ENCODE results near the gene TNS4. TPM values are rescaled to one million over a fixed set of nuclear protein-coding genes. Genes with fewer than 3 reads are reported as not detected.

The TNS4 gene
- total RNA-seq, 1 experiment from 2014 or later: 0.40 TPM

DNA sequence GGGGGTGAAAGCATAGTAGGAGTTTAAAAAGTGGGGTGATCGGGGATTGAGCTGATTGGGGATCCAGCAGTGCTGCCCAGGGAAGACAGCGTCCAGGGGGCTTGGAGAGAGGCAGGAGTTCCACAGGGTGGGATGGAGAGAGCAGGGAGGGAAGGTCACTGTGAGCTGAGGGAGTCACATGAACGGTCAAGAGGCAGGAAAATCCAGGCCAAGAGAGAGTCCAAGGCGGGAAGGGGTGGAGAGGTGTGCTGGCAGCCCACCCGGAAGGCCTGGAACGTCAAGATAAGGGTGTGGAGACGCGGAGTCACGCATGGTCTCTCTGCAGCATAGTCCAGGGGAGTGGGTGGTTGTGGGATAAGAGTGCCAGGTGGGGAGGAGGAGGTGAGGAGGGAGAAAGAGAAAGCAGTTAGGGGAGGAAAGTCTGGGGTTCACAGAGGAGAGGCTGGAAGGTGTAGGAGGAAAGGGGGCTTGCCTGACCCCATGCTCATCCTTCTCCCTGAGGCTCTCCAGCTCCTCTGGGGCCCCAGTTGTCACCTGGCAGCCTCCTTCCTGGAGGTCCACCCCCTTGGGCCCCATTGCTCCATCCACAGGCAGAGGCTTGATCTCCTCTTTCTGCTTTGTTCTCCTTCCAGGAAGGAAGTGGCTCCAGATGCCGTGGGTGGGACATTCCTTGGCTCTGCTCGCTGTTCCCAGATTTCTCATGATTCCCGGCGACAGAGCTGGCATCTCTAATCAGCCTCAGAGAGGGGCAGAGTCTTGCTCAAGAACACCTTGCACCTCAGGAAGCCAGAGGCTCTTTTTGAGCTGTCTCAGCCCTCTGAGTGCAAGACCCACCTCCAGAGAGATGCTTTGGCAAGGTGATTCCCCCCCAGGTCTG lies 35.1 kb upstream of the TNS4 start:
- DNase-seq (ENCODE audit: low read depth): peak; percentile 71

DNA sequence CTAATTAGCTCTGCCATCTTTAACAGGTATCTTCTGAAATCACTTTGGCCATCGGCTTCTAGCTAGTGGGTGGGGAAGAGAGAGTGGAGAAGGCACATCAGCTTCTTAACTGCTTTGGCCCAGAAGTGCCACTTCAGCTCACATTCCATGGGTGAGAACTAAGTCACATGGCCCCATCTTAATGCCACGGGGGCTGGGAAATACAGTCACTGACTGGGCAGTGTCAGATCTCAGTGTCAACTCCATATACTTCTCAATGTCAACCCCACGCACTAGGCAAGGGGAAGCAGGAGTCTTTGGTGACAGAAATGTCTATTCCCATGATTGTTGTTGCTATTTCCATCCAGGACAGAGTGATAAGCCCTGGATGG lies 34.5 kb upstream of the TNS4 start:
- no peak for DNase-seq (ENCODE audit: low read depth)

- DNase-seq (ENCODE audit: low read depth): no peak
Measured at GRCh38 chr17:40535438-40535837, 34.0 kb upstream of the TNS4 start.

GRCh38 chr17:40534371-40535189 lies 33.2 kb upstream of the TNS4 start:
- no peak for DNase-seq (ENCODE audit: low read depth)

DNA sequence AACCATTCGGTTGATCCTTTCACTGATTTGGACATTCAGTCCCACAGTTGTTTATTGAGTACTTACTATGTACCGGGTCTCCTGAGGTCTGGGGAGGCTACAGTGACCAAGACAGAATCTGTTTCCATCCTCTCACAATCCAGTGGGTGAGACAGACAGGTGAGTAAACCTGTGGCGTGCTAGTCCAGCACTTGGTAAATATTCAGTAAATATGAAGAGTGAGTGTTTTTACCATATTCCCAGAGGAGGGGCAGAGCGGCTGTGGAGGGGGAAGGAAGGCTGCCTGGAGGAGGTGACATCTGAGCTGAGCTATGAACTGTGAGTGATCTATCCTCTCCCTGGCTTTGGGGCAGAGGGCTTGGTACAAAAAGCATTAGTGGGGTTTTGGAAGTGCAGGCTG lies 32.5 kb upstream of the TNS4 start:
- no peak for DNase-seq (ENCODE audit: low read depth)

- DNase-seq (ENCODE audit: low read depth): no peak
Measured at GRCh38 chr17:40532520-40533253, 31.3 kb upstream of the TNS4 start.

- DNase-seq (ENCODE audit: low read depth): no peak
Measured at GRCh38 chr17:40531051-40531991, 29.9 kb upstream of the TNS4 start.

DNA sequence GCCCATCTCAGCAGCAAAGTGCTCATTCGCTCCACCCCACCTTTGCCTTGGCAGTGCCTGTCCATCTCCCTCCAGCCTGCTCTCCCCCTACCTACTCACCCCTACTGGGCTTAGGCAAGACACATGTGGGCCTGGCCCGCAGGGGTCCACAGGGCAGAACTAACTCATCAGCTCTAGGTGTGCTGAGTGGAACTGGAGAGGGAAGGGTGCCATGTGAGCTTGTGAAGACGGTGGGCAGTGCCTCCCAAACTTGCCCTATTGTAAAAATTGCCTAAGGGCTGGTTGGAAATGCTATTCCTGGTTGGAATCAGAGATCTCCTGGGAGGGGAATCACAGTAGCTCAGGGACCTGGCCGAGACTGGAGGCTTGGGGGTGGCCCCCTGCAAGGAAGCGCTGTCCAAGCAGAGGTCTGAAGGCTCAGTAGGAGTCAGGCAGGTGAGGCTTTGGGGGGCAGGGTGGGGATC lies 29.1 kb upstream of the TNS4 start:
- no peak for DNase-seq (ENCODE audit: low read depth)

DNA sequence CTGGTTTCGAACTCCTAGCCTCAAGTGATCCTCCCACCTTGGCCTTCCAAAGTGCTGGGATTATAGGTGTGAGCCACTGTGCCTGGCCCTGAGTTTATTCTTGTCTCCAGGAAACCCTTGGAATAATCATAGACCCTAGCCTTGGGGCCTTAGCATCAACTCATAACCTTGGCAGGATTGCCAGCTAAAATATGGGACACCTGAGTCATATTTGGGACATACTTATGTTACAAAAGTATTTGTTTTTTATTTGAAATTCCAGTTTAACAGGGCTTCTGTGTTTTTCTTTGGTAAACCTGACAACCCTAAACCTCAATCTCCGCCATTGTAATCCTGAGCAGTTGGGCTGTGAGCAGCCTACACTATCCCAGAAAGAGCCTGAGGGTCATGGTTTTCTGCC lies 28.6 kb upstream of the TNS4 start:
- no peak for DNase-seq (ENCODE audit: low read depth)

DNA sequence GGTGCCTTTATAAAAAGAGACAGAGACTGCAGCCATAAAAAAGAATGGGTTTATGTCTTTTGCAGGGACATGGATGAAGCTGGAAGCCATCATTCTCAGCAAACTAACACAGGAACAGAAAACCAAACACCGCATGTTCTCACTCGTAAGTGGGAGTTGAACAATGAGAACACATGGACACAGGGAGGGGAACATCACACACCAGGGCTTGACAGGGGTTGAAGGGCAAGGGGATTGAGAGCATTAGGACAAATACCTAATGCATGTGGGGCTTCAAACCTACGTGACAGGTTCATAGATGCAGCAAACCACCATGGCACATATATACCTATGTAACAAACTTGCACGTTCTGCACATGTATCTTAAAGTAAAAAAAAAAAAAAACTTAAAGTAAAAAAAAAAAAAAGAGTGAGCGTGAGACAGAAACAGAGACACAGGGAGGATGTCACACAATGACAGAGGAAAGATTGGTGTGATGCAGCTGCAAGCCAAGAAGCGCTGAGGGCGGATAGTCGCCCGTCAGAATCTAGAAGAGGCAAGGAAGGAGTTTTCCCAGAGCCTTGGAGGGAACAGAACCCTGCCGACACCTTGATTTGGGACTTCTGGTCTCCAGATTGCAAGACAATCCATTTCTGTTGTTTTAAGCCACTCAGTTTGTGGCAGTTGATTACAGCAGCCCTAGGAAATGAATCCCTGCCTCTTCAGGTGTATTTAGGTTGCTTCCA lies 27.4 kb upstream of the TNS4 start:
- no peak for DNase-seq (ENCODE audit: low read depth)

DNA sequence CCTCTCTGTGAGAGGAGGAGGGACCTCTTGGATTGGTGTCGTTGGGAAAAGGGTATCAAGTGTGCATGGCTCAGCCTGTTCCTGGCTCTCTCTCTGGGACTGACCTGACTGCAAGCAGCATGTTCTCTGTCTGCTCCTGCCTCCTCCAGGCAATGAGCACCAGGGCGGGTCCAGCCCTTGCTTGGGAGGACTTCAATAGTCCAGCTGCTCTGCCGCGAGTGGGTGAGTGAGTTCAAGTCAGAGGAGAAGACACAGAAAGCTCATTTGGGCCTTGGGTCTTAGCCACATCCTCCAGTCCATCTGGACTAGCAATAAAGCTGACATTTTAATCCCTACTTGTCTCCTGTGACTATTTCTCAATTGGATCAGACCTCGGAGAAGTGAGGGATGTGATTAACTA lies 25.2 kb upstream of the TNS4 start:
- DNase-seq (ENCODE audit: low read depth): no peak

- DNase-seq (ENCODE audit: low read depth): no peak
Measured at GRCh38 chr17:40525294-40525693, 23.9 kb upstream of the TNS4 start.

GRCh38 chr17:40524243-40524965 lies 23.0 kb upstream of the TNS4 start:
- no peak for DNase-seq (ENCODE audit: low read depth)

DNA sequence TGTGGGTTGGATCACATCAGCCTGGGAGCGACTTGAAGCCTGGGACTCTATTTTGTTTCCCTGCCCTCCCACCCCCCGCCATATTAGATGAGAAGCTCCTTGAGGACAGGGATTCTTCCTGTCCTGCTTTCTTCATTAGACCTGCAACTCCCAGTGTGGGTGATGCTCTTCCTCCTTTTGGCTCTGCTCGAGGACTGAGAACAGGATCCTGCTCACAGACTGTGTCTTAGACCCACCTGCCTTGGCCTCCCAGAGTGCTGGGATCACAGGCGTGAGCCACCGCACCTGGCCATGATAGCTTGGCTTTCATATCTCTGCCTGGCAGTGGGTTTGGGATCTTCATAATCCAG lies 21.5 kb upstream of the TNS4 start:
- DNase-seq (ENCODE audit: low read depth): no peak

- DNase-seq (ENCODE audit: low read depth): no peak
Measured at GRCh38 chr17:40522250-40522960, 21.0 kb upstream of the TNS4 start.

DNA sequence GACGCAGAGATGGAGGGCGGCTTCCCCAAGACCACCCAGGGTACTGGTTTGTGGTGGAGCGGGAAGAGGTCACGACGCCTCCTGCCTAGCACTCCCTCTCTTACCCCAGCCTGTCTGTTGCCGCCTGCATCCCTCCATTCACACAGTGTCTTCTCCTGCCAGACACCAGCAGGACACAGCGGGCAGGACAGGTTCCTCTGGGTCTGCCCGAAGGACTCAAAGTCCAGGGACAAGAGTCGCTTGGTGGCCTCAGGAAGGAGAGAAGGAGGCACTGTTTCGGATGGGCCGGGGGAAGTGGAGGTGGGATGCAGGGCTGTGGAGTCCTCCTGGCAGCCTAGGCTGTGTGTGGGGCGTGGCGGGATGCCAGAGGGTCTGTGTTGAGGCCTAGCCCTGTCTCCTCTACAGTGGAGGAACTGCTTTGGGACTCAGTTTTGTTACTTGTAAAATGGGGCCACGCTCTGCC lies 19.6 kb upstream of the TNS4 start:
- DNase-seq (ENCODE audit: low read depth): no peak

DNA sequence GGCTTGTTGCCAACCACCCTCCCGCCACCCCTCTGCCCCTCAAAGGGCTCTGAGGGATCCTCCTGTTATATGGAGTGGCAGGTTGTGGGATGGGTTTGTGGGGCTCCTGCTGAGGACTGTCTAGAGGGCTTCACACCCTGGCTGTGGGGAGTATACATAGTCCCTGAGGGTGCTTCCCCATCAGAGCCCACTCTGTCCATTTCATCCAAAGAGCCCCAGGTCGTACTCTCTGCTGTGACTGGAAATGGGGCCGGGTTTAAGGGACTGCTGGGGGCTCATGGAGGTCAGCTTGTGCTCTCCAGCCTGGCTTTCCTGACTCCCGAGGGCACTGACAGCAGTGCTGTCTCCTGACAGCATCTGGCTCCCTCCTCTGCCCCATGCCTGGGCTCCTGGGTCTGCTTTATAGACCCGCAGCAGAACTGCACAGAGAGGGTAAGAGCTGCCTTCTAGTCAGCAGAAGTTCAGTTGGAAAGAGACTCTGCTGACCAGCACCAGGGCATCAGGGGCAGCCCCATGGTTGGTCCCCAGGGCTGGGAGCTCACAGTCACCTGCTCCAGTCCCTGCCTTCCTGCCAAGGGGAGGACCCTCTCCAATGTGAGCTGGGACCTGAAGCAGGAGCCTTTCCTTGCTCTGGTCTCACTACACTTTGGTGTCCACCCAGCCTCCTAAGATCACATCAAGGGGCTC lies 17.8 kb upstream of the TNS4 start:
- no peak for DNase-seq (ENCODE audit: low read depth)

- peak; percentile 88 for DNase-seq (ENCODE audit: low read depth)
Measured at GRCh38 chr17:40518401-40519088, 17.1 kb upstream of the TNS4 start.

Data from Daoy (cell line).